Measurements from ENCODE around the gene RTP5.

DNA sequence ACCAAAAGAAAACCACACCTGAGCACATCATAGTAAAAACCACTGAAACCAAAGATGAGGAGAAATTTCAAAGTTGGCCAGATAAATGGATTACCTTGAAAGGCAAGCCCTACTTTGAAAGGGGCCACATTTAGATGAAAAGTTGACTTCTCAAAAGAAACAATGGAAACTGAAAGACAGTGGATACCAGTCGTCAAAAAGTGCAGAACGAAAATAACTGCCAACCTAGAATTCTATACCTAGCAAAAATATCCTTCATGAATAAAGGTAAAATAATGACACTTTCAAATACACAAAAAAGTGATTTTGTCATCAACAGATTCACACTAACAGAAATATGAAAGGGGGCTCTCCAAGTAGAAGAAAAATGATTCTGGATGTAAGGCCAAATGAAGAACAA is 42.1 kb upstream of the RTP5 start:
- TF ChIP-seq, protein P1, sequence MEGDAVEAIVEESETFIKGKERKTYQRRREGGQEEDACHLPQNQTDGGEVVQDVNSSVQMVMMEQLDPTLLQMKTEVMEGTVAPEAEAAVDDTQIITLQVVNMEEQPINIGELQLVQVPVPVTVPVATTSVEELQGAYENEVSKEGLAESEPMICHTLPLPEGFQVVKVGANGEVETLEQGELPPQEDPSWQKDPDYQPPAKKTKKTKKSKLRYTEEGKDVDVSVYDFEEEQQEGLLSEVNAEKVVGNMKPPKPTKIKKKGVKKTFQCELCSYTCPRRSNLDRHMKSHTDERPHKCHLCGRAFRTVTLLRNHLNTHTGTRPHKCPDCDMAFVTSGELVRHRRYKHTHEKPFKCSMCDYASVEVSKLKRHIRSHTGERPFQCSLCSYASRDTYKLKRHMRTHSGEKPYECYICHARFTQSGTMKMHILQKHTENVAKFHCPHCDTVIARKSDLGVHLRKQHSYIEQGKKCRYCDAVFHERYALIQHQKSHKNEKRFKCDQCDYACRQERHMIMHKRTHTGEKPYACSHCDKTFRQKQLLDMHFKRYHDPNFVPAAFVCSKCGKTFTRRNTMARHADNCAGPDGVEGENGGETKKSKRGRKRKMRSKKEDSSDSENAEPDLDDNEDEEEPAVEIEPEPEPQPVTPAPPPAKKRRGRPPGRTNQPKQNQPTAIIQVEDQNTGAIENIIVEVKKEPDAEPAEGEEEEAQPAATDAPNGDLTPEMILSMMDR (conservative IDR thresholded peaks at IDR 0.05 in 1 of 2, IDR thresholded peaks at IDR 0.05 in 1 of 2; ENCODE audit: low read depth in 1 of 2, low read length in 2 of 2) = no peak
- no peak for TF ChIP-seq EZH2 (IDR thresholded peaks at IDR 0.05; ENCODE audit: low read length, missing control alignments)

All from fibroblast of lung (primary cell).